Measurements from ENCODE around the gene ELFN1.

Gene ELFN1

GRCh38 chr7:1669954-1670893 lies at the start of gene ELFN1:
Gene ELFN1 (plus strand): TSS chr7:1670277. CDS start chr7:1744597, 74,320 bp downstream.
- no peak for TF ChIP-seq GATA1 (IDR thresholded peaks at IDR 0.05; ENCODE audit: low read depth, low read length)
- no peak for TF ChIP-seq POLR2A (IDR thresholded peaks at IDR 0.05; ENCODE audit: low read length)
- no peak for DNase-seq

GRCh38 chr7:1620835-1621234 lies 49.2 kb upstream of the ELFN1 start:
- DNase-seq, result no peak
- TF ChIP-seq POLR2A (IDR thresholded peaks at IDR 0.05; ENCODE audit: low read length) (no peak), GATA1 (IDR thresholded peaks at IDR 0.05; ENCODE audit: low read depth, low read length) (no peak)

GRCh38 chr7:1621718-1622117 lies 48.4 kb upstream of the ELFN1 start:
- TF ChIP-seq GATA1 (IDR thresholded peaks at IDR 0.05; ENCODE audit: low read depth, low read length) (no peak), POLR2A (IDR thresholded peaks at IDR 0.05; ENCODE audit: low read length) (no peak)
- no peak for DNase-seq

GRCh38 chr7:1622441-1622840 lies 47.6 kb upstream of the ELFN1 start:
- TF ChIP-seq POLR2A (IDR thresholded peaks at IDR 0.05; ENCODE audit: low read length) (no peak), GATA1 (IDR thresholded peaks at IDR 0.05; ENCODE audit: low read depth, low read length) (no peak)
- DNase-seq, result no peak

- no peak for DNase-seq
- no peak for TF ChIP-seq GATA1 (IDR thresholded peaks at IDR 0.05; ENCODE audit: low read depth, low read length)
- TF ChIP-seq POLR2A (IDR thresholded peaks at IDR 0.05; ENCODE audit: low read length), result no peak
Measured at GRCh38 chr7:1623810-1624209, 46.3 kb upstream of the ELFN1 start.

GRCh38 chr7:1624999-1625927 lies 44.8 kb upstream of the ELFN1 start:
- no peak for DNase-seq
- no peak for TF ChIP-seq POLR2A (IDR thresholded peaks at IDR 0.05; ENCODE audit: low read length)
- TF ChIP-seq GATA1 (IDR thresholded peaks at IDR 0.05; ENCODE audit: low read depth, low read length), result no peak

- no peak for DNase-seq
- TF ChIP-seq POLR2A (IDR thresholded peaks at IDR 0.05; ENCODE audit: low read length) (no peak), GATA1 (IDR thresholded peaks at IDR 0.05; ENCODE audit: low read depth, low read length) (no peak)
Measured at GRCh38 chr7:1626769-1627168, 43.3 kb upstream of the ELFN1 start.

- TF ChIP-seq GATA1 (IDR thresholded peaks at IDR 0.05; ENCODE audit: low read depth, low read length) (no peak), POLR2A (IDR thresholded peaks at IDR 0.05; ENCODE audit: low read length) (no peak)
- DNase-seq, result no peak
Measured at GRCh38 chr7:1630700-1631336, 39.3 kb upstream of the ELFN1 start.

- no peak for TF ChIP-seq GATA1 (IDR thresholded peaks at IDR 0.05; ENCODE audit: low read depth, low read length)
- TF ChIP-seq POLR2A (IDR thresholded peaks at IDR 0.05; ENCODE audit: low read length), result no peak
- DNase-seq, result no peak
Measured at GRCh38 chr7:1631678-1632077, 38.4 kb upstream of the ELFN1 start.

- no peak for TF ChIP-seq GATA1 (IDR thresholded peaks at IDR 0.05; ENCODE audit: low read depth, low read length)
- no peak for TF ChIP-seq POLR2A (IDR thresholded peaks at IDR 0.05; ENCODE audit: low read length)
- DNase-seq, result no peak
Measured at GRCh38 chr7:1632506-1632905, 37.6 kb upstream of the ELFN1 start.

- no peak for DNase-seq
- TF ChIP-seq GATA1 (IDR thresholded peaks at IDR 0.05; ENCODE audit: low read depth, low read length) (no peak), POLR2A (IDR thresholded peaks at IDR 0.05; ENCODE audit: low read length) (no peak)
Measured at GRCh38 chr7:1632916-1633785, 36.9 kb upstream of the ELFN1 start.

GRCh38 chr7:1635401-1635800 lies 34.7 kb upstream of the ELFN1 start:
- no peak for DNase-seq
- TF ChIP-seq POLR2A (IDR thresholded peaks at IDR 0.05; ENCODE audit: low read length) (no peak), GATA1 (IDR thresholded peaks at IDR 0.05; ENCODE audit: low read depth, low read length) (no peak)

GRCh38 chr7:1637155-1637554 lies 32.9 kb upstream of the ELFN1 start:
- no peak for DNase-seq
- TF ChIP-seq GATA1 (IDR thresholded peaks at IDR 0.05; ENCODE audit: low read depth, low read length) (no peak), POLR2A (IDR thresholded peaks at IDR 0.05; ENCODE audit: low read length) (no peak)
